GM21619 (cell line): ENCODE results near the gene NAIF1.
"Not testable (repeated sequence)": the region's sequence is repeated elsewhere in the genome, so short reads cannot be mapped to it uniquely, and the experiment has no call there.

ENCODE experiments used
- ATAC-seq: cut with Tn5 transposase; IDR thresholded peaks from one replicate; pipeline ENCODE4 v1.9.1; 2021; ENCODE audit not compliant: unreplicated experiment

The NAIF1 gene

DNA sequence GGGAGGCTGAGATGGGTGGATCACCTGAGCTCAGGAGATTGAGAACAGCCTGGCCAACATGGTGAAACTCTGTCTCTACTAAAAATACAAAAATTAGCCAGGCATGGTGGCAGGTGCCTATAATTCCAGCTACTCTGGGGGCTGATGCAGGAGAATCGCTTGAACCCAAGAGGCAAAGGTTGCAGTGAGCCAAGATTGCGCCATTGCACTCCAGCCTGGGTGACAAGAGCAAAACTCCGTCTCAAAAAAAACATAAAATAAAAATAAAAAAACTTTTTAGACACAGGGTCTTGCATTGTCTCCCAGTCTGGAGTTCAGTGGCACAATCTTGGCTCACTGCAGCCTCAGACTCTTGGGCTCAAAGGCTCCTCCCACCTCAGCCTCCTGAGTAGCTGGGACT is 30.6 kb downstream of the NAIF1 start:
- not testable (repeated sequence) for ATAC-seq

GRCh38 chr9:128034821-128035652 is 32.1 kb downstream of the NAIF1 start:
- ATAC-seq, result peak; percentile 45

- no peak for ATAC-seq
Measured at GRCh38 chr9:128033609-128034008, 33.5 kb downstream of the NAIF1 start.

- ATAC-seq, result no peak
Measured at GRCh38 chr9:128027705-128028104, 39.4 kb downstream of the NAIF1 start.

DNA sequence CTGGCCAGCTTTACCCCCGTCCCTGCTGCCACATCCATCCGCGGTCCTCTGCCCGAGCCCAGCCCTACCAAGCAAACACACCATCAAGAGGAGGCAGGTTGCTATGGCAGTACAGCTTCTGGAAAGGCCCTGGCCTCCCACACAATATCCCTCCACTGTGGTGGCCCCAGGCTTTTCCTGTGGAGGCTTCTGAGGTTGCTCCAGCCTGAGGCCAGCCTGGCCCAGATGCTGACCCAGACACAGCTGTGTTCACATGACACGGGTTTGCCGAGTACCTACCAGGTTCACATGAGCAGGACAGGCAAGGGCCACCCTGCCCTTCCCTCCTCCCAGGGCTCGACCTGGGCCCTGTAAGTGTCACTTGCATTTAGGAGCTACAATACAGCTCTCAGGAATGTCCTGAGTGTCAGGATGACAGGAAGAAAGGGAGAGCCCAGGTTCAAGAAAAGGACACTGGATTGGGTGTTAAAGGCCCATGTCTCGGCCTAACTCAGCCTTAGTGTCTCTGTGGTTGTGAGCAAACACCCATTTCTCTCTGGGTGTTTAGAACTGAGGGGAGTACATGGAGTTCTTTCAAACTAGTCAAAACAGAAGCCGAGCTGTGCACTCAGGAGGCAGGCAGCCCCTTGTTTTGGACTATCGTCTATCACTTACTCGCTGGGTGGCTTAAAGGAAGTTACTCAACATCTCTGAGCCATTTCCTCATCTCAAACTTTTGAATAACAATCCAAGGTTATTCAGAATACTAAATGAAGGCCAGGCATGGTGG is 40.2 kb downstream of the NAIF1 start:
- no peak for ATAC-seq

- ATAC-seq, result peak; percentile 48
Measured at GRCh38 chr9:128026255-128026772, 40.8 kb downstream of the NAIF1 start.

DNA sequence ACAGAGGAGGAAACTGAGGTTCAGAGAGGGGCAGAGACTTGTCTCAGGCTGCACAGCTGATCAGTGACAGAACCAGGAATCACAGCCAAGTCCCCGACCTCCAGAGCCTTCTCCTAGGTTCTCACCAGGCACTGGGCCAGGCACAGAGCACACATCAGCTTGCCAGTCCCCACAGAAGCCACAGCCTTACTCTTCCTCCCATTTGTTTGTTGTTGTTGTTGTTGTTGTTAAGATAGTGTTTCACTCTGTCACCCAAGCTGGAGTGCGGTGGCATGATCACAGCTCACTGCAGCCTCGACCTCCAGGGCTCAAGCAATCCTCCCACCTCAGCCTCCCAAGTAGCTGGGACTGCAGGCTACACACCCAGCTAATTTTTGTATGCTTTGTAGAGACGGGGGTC is 41.4 kb downstream of the NAIF1 start:
- no peak for ATAC-seq

GRCh38 chr9:128024761-128025308 is 42.3 kb downstream of the NAIF1 start:
- no peak for ATAC-seq

GRCh38 chr9:128023671-128024070 is 43.4 kb downstream of the NAIF1 start:
- not testable (repeated sequence) for ATAC-seq

GRCh38 chr9:128022886-128023285 is 44.2 kb downstream of the NAIF1 start:
- ATAC-seq, result no peak

DNA sequence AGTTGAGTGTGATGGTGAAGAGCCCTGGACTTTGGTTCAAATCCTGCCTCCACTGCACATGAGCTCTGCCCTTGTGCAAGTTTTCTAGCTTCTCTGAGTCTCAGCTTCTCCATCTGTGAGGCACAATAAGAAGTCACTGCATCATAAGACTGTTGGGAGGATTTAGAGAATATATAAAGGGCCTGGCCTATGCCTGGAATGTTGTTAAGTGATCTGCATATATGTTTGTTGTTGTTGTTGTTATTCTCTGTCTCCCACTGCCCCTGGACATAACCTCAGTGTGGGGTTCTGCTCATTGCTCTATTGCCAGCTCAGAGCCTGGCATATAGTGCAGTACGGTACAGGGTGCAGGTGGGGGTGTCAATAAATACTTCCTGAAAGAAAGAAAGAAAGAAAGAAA is 46.0 kb downstream of the NAIF1 start:
- ATAC-seq, result no peak

- ATAC-seq, result no peak
Measured at GRCh38 chr9:128020692-128021091, 46.4 kb downstream of the NAIF1 start.

DNA sequence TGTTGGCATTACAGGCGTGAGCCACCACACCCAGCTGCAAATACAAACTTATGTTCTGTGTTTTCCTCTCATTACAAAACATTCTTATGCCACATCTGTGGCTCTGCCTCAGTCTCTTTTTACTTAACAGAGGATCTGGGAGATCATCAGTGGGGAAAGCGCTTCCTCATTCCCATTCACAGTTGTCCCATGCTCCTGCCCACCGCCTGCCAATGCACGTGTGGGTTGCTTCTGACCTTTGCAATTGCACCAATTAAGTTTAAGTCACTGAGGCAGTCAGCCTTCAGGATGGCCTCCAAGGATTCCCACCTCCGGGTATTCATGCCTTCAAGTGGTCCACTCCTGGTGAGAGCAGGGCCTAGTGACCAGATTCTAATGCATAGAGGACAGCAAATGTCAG is 51.4 kb downstream of the NAIF1 start:
- no peak for ATAC-seq
